Motor neuron (in vitro differentiated cells): Measurements from ENCODE around the gene USPL1. TPM values are rescaled to one million over a fixed set of nuclear protein-coding genes. Genes with fewer than 3 reads are reported as not detected.

Source experiments
- ATAC-seq, 8 experiments: fragments of 200-7000 bp; cut with Tn5 transposase; replicated peaks in 6 of 8; 2 replicates each; pipeline ENCODE4 v1.8.0; 2021; ENCODE audit warnings: mild to moderate bottlenecking in 8 of 8, moderate library complexity in 8 of 8
- H3K27ac ChIP-seq, 2 donors: fragments of 250-450 bp; sonication (Bioruptor Pico); 2 replicates each; pipeline ENCODE4 v1.9.0; 2021; ENCODE audit warnings: antibody characterized with exemption in 2 of 2, mild to moderate bottlenecking in 2 of 2, moderate library complexity in 1 of 2
- H3K4me1 ChIP-seq, 2 donors: fragments of 250-450 bp; sonication (Bioruptor Pico); replicated peaks in 1 of 2; 2 replicates each; pipeline ENCODE4 v1.6.1; 2021; ENCODE audit warnings: antibody characterized with exemption in 2 of 2, mild to moderate bottlenecking in 2 of 2, moderate library complexity in 1 of 2
- H3K4me3 ChIP-seq, 5 donors: fragments of 250-450 bp; sonication (Bioruptor Pico); 2 replicates each; pipeline ENCODE4 v1.9.0; 2021; ENCODE audit warnings: antibody characterized with exemption in 5 of 5, mild to moderate bottlenecking in 5 of 5, moderate library complexity in 4 of 5
- WGBS, 10 experiments: fragments of 450-650 bp; shearing (Covaris generic); methylation state at CpG; one replicate each; pipeline ENCODE4 v1.0.0; 2022; 5-methylcytosine and 5-hydroxymethylcytosine counted together
- in situ Hi-C, 9 experiments: fragments of 400-800 bp; cut with MboI; loops; one replicate each; pipeline ENCODE4 v1.15.0; 2021; ENCODE audit warnings: low sequenced_read_pairs in 9 of 9, low pct_unique_long_range_greater_than_20kb in 2 of 9; ENCODE audit not compliant: unreplicated experiment in 9 of 9
- total RNA-seq, 8 experiments: library from RNA; unstranded; fragments of 300-600 nt; gene quantifications; 2 replicates each; pipeline versions ENCODE4 v1.2.3 to v1.2.4, GENCODE V29; 2022

USPL1 gene
- total RNA-seq, 8 experiments from 2014 or later = 10.8 to 32.5 (median 25.2) TPM

- no peak for ATAC-seq
- 71 to 100% (median 88%) methylated on average over 2 to 5 of the region's 6 CpGs; no CpG with 5 or more reads in 2 of the 10 experiments for WGBS, 10 experiments
- in situ Hi-C loops = no loop called here
- H3K4me1 ChIP-seq = peaks cover 3 to 10% of the 10 kb centered on the region in 2 donors
- no peak overlapping the region for H3K4me3 ChIP-seq
- H3K27ac ChIP-seq = no peak overlapping the region
Observed at GRCh38 chr13:30671271-30671815, 53.6 kb downstream of the USPL1 start.

GRCh38 chr13:30673669-30674521, 56.2 kb downstream of the USPL1 start:
- peak; percentile 87 to 92 (median 91) for ATAC-seq
- H3K27ac ChIP-seq = peak overlapping the region; percentile 61 to 63

GRCh38 chr13:30675717-30676116, 58.0 kb downstream of the USPL1 start:
- Histone ChIP-seq H3K4me1 (peaks cover 0 to 5% of the 10 kb centered on the region in 2 donors), H3K27ac (no peak overlapping the region), H3K4me3 (no peak overlapping the region)
- ATAC-seq = no peak
- whole genome bisulfite sequencing, 10 experiments = 0 to 100% (median 74%) methylated on average over 1 to 3 of the region's 3 CpGs; no CpG with 5 or more reads in 4 of the 10 experiments
- in situ Hi-C loops = loop anchor here in 2 of 9 experiments (25.0 kb wide), 2 partner anchors 112 to 362 kb away; no protein-coding TSS in a partner anchor

More at GRCh38 chr13:30673669-30674521, 56.2 kb downstream of the USPL1 start:
- Histone ChIP-seq H3K4me1 (peaks cover 3 to 10% of the 10 kb centered on the region in 2 donors), H3K4me3 (peak overlapping the region; percentile 33 to 42 (median 39))
- in situ Hi-C loops = no loop called here
- 0 to 18% (median 4%) methylated on average over 1 to 10 of the region's 72 CpGs; no CpG with 5 or more reads in 1 of the 10 experiments for WGBS, 10 experiments

GRCh38 chr13:30676672-30677071, 59.0 kb downstream of the USPL1 start:
- no peak overlapping the region for H3K4me3 ChIP-seq
- no peak for ATAC-seq
- peaks cover 5 to 9% of the 10 kb centered on the region in 2 donors for H3K4me1 ChIP-seq
- 35 to 100% (median 83%) methylated on average over 1 to 3 of the region's 3 CpGs; no CpG with 5 or more reads in 1 of the 10 experiments for WGBS, 10 experiments
- in situ Hi-C loops = loop anchor here in 2 of 9 experiments (25.0 kb wide), 2 partner anchors 111 to 361 kb away; no protein-coding TSS in a partner anchor
- H3K27ac ChIP-seq = no peak overlapping the region

GRCh38 chr13:30679483-30680330, 62.0 kb downstream of the USPL1 start:
- ATAC-seq = peak; percentile 59 to 97 (median 93)
- Histone ChIP-seq H3K27ac (no peak overlapping the region), H3K4me1 (peaks cover 9 to 12% of the 10 kb centered on the region in 2 donors), H3K4me3 (no peak overlapping the region)
- in situ Hi-C loops = loop anchor here in 3 of 9 experiments (10.0 to 25.0 kb wide), 3 partner anchors 108 to 358 kb away; no protein-coding TSS in a partner anchor
- WGBS, 10 experiments = 9 to 55% (median 42%) methylated on average over 2 to 9 of the region's 9 CpGs

GRCh38 chr13:30681843-30682242, 64.1 kb downstream of the USPL1 start:
- H3K4me3 ChIP-seq = no peak overlapping the region
- H3K4me1 ChIP-seq = peaks cover 9 to 12% of the 10 kb centered on the region in 2 donors
- peak in 5 of 8 experiments; percentile 21 to 50 (median 29) for ATAC-seq
- no peak overlapping the region for H3K27ac ChIP-seq
- 0 to 100% (median 25%) methylated on average over 1 to 2 of the region's 2 CpGs; no CpG with 5 or more reads in 3 of the 10 experiments for WGBS, 10 experiments
- in situ Hi-C loops = loop anchor here in 3 of 9 experiments (10.0 to 25.0 kb wide), 3 partner anchors 105 to 355 kb away; no protein-coding TSS in a partner anchor

- peaks cover 7 to 12% of the 10 kb centered on the region in 2 donors for H3K4me1 ChIP-seq
- 19 to 100% (median 76%) methylated on average over 1 to 8 of the region's 8 CpGs; no CpG with 5 or more reads in 2 of the 10 experiments for WGBS, 10 experiments
- ATAC-seq = no peak
- no peak overlapping the region for H3K27ac ChIP-seq
- in situ Hi-C loops = loop anchor here in 3 of 9 experiments (10.0 to 25.0 kb wide), 3 partner anchors 102 to 352 kb away; no protein-coding TSS in a partner anchor
- H3K4me3 ChIP-seq = no peak overlapping the region
Observed at GRCh38 chr13:30685320-30685859, 67.7 kb downstream of the USPL1 start.

GRCh38 chr13:30685987-30686386, 68.3 kb downstream of the USPL1 start:
- Histone ChIP-seq H3K4me1 (peaks cover 7 to 12% of the 10 kb centered on the region in 2 donors), H3K27ac (no peak overlapping the region), H3K4me3 (no peak overlapping the region)
- ATAC-seq = no peak
- in situ Hi-C loops = loop anchor here in 3 of 9 experiments (10.0 to 25.0 kb wide), 3 partner anchors 101 to 351 kb away; no protein-coding TSS in a partner anchor
- 52 to 100% (median 73%) methylated on average over 1 to 2 of the region's 2 CpGs; no CpG with 5 or more reads in 3 of the 10 experiments for WGBS, 10 experiments

- no peak overlapping the region for H3K4me3 ChIP-seq
- no peak overlapping the region for H3K27ac ChIP-seq
- H3K4me1 ChIP-seq = no peaks in the 10 kb centered on the region
- in situ Hi-C loops = loop anchor here in 3 of 9 experiments (10.0 to 25.0 kb wide), 3 partner anchors 100 to 350 kb away; no protein-coding TSS in a partner anchor
- no peak for ATAC-seq
- 37 to 100% (median 71%) methylated on average over 1 to 3 of the region's 3 CpGs; no CpG with 5 or more reads in 1 of the 10 experiments for WGBS, 10 experiments
Observed at GRCh38 chr13:30687601-30688000, 69.9 kb downstream of the USPL1 start.

GRCh38 chr13:30689752-30690151, 72.0 kb downstream of the USPL1 start:
- in situ Hi-C loops = loop anchor here in 3 of 9 experiments (10.0 to 25.0 kb wide), 3 partner anchors 98 to 348 kb away; no protein-coding TSS in a partner anchor
- H3K4me3 ChIP-seq = no peak overlapping the region

GRCh38 chr13:30690282-30691188, 72.8 kb downstream of the USPL1 start:
- Histone ChIP-seq H3K27ac (no peak overlapping the region), H3K4me1 (peaks cover 0 to 9% of the 10 kb centered on the region in 2 donors), H3K4me3 (no peak overlapping the region)
- in situ Hi-C loops = loop anchor here in 2 of 9 experiments (25.0 kb wide), 2 partner anchors 97 to 347 kb away; no protein-coding TSS in a partner anchor
- WGBS, 10 experiments = 0 to 96% (median 74%) methylated on average over 1 to 13 of the region's 21 CpGs; no CpG with 5 or more reads in 1 of the 10 experiments
- ATAC-seq = peak in 3 of 8 experiments; percentile 96 to 97 (median 97)

More at GRCh38 chr13:30689752-30690151, 72.0 kb downstream of the USPL1 start:
- 80 to 100% (median 93%) methylated on average over 1 to 10 of the region's 14 CpGs; no CpG with 5 or more reads in 3 of the 10 experiments for WGBS, 10 experiments
- ATAC-seq = no peak
- no peak overlapping the region for H3K27ac ChIP-seq
- peaks cover 0 to 4% of the 10 kb centered on the region in 2 donors for H3K4me1 ChIP-seq
